HG02943 (cell line): ENCODE measurements around the gene WNT2.

Experiments used
- ATAC-seq: cut with Tn5 transposase; IDR thresholded peaks from one replicate; pipeline ENCODE4 v1.9.1; 2021; ENCODE audit warnings: mild to moderate bottlenecking, low read depth, moderate library complexity; ENCODE audit not compliant: unreplicated experiment

WNT2 gene

GRCh38 chr7:117322741-117323304 lies at the start of gene WNT2:
Gene WNT2, minus strand, starts transcription at chr7:117323058. Its CDS starts 69 bp downstream, at chr7:117322989.
- no peak for ATAC-seq

GRCh38 chr7:117372073-117372472 lies 49.2 kb upstream of the WNT2 start:
- no peak for ATAC-seq

GRCh38 chr7:117364339-117365080 lies 41.7 kb upstream of the WNT2 start:
- ATAC-seq, result no peak

- no peak for ATAC-seq
These were observed 39.5 kb upstream of the WNT2 start for GRCh38 chr7:117362294-117362888.

GRCh38 chr7:117350027-117350426 lies 27.2 kb upstream of the WNT2 start:
- ATAC-seq, result no peak

- ATAC-seq, result no peak
These were observed 26.7 kb upstream of the WNT2 start for GRCh38 chr7:117349570-117349969.

GRCh38 chr7:117347962-117348672 lies 25.3 kb upstream of the WNT2 start:
- peak; percentile 92 for ATAC-seq

- peak; percentile 16 for ATAC-seq
These were observed 24.6 kb upstream of the WNT2 start for GRCh38 chr7:117347480-117347879.

GRCh38 chr7:117346161-117346560 lies 23.3 kb upstream of the WNT2 start:
- no peak for ATAC-seq

- ATAC-seq, result no peak
These were observed 15.2 kb upstream of the WNT2 start for GRCh38 chr7:117338020-117338419.

GRCh38 chr7:117333168-117333567 lies 10.3 kb upstream of the WNT2 start:
- no peak for ATAC-seq

- no peak for ATAC-seq
These were observed 9.2 kb upstream of the WNT2 start for GRCh38 chr7:117332031-117332430.

- ATAC-seq, result no peak
These were observed 3.0 kb upstream of the WNT2 start for GRCh38 chr7:117325836-117326235.

- ATAC-seq, result no peak
These were observed 2.1 kb upstream of the WNT2 start for GRCh38 chr7:117324960-117325359.

GRCh38 chr7:117323851-117324711 lies 1.2 kb upstream of the WNT2 start:
- ATAC-seq, result no peak

- ATAC-seq, result no peak
These were observed 520 bp upstream of the WNT2 start for GRCh38 chr7:117323305-117323850.

- no peak for ATAC-seq
These were observed 2.3 kb downstream of the WNT2 start for GRCh38 chr7:117320523-117320922.

GRCh38 chr7:117319181-117319580 lies 3.7 kb downstream of the WNT2 start:
- no peak for ATAC-seq

- no peak for ATAC-seq
These were observed 9.3 kb downstream of the WNT2 start for GRCh38 chr7:117313582-117313981.
